ENCODE data around the gene ABCB9.

The ABCB9 gene

GRCh38 chr12:122980183-122981035 is 14.1 kb upstream of the ABCB9 start, which contains the start of gene ARL6IP4:
Gene ARL6IP4, plus strand, starts transcription at chr12:122980681. Its CDS starts 459 bp downstream, at chr12:122981140.
- peak; percentile 52 for DNase-seq

DNA sequence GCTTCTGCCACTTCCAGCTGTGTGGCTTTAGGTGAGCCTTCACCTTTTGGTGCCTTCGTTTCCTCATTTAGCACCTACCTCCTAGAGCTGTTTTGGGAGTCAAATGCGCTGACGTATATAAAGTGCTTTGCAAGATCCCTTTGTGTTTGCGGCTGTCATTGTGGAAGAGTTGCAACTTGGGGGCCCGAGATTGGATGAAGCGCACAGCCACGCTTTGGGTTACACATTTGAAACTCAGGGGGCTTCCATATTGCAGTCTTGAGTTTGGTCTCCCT is 13.6 kb upstream of the ABCB9 start:
- DNase-seq, result no peak

- no peak for DNase-seq
Observed at GRCh38 chr12:122979001-122979907, 13.0 kb upstream of the ABCB9 start.

DNA sequence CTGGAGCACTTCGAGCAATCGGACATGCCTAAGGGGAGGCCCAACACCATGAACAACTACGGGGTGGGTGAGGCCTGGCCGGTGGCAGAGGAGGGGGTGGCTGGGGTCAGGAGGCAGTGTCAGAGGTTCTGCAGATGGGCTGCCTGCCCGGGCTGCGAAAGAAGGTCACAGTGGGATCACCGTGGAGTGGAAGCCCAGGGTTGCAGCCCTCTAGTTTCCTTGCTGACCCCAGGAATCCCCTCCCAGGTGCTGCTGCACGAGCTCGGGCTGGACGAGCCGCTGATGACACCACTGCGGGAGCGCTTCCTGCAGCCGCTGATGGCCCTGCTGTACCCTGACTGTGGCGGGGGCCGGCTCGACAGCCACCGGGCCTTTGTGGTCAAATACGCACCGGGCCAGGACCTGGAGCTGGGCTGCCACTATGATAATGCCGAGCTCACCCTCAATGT is 12.3 kb upstream of the ABCB9 start:
- DNase-seq, result no peak

DNA sequence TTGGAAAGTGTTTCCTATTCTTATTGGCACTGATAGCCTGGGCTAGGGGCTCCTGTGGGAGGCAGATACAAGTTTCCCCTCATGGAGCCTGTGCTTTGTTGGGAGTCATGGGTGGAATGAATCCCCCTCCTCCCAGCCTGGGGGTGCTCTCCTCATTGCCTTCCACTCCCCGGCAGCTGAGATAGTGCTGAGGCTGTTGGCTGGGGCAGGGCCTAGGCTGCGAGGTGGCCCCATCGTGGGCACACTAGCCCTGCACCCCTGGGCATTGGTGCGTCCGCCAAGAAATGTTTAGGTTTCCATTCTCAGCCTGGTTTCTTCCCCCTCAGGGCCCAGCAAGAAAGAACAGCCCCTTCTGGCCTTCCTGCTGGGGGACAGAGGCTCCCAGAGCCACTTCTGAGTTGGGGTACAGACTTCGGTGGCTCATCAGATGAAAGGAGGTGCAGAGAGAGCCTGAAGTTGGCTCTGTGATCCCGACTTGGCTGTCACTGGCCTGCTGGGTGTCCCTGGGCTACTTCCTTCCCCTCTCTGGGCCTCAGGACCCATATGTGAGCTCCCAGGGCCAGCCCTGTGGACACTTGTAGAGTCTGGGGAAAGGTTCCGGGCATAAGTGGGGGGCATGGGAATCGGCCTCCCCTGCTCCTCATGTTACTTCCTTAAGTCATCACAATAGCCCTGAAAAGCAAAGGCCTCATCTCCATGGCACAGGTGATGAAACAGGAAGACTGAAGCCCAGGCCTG is 11.6 kb upstream of the ABCB9 start:
- no peak for DNase-seq

GRCh38 chr12:122977153-122977552 is 10.9 kb upstream of the ABCB9 start:
- DNase-seq, result no peak

DNA sequence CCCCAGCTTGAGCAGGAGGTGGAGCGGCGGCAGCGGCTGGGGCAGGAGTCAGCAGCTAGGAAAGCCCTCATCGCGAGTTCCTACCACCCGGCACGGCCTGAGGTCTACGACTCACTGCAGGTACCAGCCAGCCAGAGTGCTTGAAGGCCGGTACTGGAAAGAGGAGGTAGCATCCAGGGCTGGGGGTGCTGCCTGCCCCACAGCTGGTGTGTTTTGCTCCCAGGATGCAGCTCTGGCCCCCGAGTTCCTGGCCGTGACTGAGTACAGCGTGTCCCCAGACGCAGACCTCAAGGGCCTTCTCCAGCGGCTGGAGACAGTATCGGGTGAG is 10.3 kb upstream of the ABCB9 start:
- no peak for DNase-seq

- no peak for DNase-seq
Observed at GRCh38 chr12:122975790-122976647, 9.8 kb upstream of the ABCB9 start.

DNA sequence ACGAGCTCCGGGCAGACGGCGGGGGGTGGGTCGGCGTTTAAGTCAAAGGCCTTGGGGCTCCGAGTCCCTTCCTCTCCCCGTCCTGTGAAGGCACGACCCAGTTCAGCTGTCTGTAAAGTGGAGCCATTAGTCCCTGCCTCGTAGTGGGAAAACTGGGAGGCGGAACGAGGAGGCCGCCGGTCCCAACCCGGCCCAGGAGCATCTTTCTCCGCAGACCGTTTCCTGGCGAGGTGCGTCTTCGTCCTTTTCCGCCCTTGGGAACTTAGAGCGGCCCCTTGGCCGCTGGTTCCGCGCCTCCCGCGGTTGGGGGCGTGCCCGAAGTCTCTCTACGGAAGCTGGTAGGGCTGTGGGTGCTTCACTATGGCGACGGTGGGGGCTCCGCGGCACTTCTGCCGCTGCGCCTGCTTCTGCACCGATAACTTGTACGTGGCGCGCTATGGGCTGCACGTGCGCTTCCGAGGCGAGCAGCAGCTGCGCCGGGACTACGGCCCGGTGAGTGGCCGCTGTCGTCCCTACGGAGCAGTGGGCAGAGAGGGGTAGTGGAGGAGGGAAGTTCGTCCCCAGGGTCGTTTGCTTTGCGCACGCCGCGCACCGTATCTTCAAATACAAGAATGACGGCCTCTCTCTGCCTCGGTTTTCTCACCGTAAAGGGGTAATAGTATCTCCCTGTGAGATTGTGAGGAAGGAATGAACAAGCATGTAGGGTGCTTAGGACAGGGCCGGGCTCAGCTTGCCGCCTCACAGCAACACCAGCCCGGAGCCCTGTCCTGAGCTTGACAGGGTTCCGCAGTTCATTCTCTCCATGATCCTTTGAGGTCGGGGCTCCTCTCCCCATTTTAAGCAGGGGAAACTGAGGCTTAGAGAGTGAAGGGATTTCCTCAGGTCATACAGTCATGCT is 8.9 kb upstream of the ABCB9 start, which contains the start of gene OGFOD2:
TSS of gene OGFOD2 (plus strand) at position 353 of the 898 bp plus-strand sequence. CDS start at position 361, 8 bp downstream.
- peak; percentile 93 for DNase-seq

- peak; percentile 99 for DNase-seq
Observed at GRCh38 chr12:122974274-122974891, 8.1 kb upstream of the ABCB9 start.

- DNase-seq, result no peak
Observed at GRCh38 chr12:122969676-122970075, 3.4 kb upstream of the ABCB9 start.

DNA sequence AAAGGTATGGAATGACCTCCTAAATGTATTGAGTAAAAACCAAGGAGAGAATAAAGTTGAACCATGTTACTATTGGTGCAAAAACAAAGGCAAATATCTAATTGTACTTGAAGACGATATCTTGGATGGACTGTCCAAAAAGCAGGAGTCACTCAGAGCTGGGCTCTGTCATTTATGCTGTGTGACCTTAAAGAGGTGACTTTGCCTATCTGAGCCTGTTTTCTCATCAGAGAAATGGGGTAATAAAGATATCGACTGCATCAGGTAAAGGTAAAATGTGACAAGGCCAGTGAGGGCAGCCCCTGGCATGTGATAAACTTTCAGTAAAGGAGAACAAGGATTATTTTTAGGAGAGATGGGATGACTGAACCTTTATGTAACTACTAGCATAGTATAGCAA is 1.8 kb upstream of the ABCB9 start:
- no peak for DNase-seq

DNA sequence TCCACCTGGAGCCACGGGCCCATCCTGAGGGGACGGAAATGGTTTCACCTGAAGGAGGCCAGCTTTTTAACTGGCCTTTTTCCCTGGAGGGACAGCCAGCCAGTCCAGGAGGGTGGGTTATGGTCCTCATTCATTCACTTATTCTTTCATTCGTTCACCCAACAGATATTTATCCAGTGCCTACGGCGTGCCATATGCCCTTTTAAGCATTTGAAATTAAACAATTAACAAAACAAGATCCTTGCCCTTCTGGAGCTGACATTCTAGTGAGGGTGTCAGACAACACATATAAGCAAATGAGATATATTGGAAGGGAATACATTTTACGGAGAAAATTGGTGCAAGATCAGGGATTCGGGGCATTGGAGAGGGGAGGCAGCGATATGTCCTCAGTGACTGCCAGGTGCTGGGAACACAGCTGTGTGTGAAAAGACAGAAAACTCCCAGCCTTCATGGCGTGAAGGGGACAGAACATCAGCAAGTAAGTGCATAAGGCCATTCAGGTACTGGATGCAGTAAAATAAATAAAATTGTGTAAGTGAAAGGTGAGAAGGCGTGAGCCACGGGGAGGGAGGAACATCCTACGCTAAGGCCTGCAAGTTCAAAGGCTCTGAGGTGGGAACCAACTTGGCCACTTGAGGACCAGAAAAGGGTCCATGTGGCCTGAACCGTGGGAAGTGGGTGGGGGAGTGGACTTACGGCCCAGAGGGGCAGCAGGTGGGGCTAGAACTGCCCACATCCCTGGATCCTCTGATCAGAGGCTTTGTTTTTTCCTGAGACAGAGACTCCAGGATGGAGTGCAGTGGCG is 684 bp upstream of the ABCB9 start:
- no peak for DNase-seq

GRCh38 chr12:122965321-122965751 is 927 bp downstream of the ABCB9 start:
- no peak for DNase-seq

GRCh38 chr12:122964439-122965257 is 1.6 kb downstream of the ABCB9 start:
- no peak for DNase-seq

DNA sequence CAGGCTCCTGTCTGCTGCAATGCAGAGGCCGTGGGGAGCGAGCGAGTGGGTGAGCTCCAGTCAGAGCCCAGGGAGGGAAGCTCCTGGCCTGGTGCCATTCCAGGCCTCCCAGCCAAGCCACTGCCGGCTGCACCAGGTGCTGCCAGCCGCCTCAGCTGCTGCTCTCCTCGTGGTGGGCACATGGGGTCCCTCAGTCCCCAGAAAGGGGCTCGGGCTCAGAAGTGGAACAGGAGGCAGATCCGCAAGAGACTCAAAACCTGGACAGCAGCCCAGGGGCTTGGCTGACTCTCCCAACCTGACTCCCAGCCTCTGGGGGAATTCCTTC is 2.4 kb downstream of the ABCB9 start:
- DNase-seq, result no peak

GRCh38 chr12:122961531-122962329 is 4.5 kb downstream of the ABCB9 start:
- no peak for DNase-seq

DNA sequence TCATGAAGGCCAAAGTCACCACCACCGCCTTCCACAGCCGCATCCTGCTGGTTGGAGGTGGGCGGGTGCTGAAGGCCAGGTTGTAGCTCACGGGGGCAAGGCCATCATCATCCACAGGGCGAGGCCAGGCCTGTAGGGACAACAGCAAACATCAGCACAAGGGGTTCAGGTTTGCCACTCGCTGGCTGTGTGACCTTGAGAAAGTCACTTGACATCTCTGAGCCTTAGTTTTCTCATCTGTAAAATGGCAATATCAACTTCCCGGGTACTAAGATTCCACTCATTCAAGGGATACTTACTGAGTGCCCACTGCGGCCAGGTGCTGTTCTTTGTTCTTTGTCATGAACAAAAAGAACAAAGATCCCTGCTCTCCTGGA is 6.1 kb downstream of the ABCB9 start:
- no peak for DNase-seq

Data from activated effector memory CD4-positive, alpha-beta T cell treated with Interleukin-2 at 50 U/mL for 16 hours (primary cell).